ENCODE measurements around the gene FAM200B.

- no peak for TF ChIP-seq EZH2 (IDR thresholded peaks at IDR 0.05; ENCODE audit: insufficient read depth, poor library complexity, severe bottlenecking)
- no peak for TF ChIP-seq EZH2phosphoT487 (IDR thresholded peaks at IDR 0.05; ENCODE audit: insufficient read depth, low read depth)
These were observed 4.7 kb upstream of the FAM200B start for GRCh38 chr4:15676899-15677298.
